IPS-NIHi11 (cell line): Measurements from ENCODE around the gene ZNF683.
A peak's percentile ranks its signal among the peaks of the same experiment; 100 is the strongest.
"Not testable (repeated sequence)": the region's sequence is repeated elsewhere in the genome, so short reads cannot be mapped to it uniquely, and the experiment has no call there.

Experiments
- DNase-seq: peaks from one replicate; pipeline ENCODE4 v3.0.0; 2012; ENCODE audit warnings: mixed read lengths, low spot score

ZNF683 gene

GRCh38 chr1:26336477-26337205, 35.9 kb downstream of the ZNF683 start:
- peak; percentile 99 for DNase-seq

GRCh38 chr1:26335774-26336476, 36.6 kb downstream of the ZNF683 start:
- peak; percentile 61 for DNase-seq

- not testable (repeated sequence) for DNase-seq
These were observed 39.2 kb downstream of the ZNF683 start for GRCh38 chr1:26333312-26333711.

- no peak for DNase-seq
These were observed 42.3 kb downstream of the ZNF683 start for GRCh38 chr1:26330276-26330675.

- DNase-seq = not testable (repeated sequence)
These were observed 43.2 kb downstream of the ZNF683 start for GRCh38 chr1:26329380-26329779.

- no peak for DNase-seq
These were observed 44.0 kb downstream of the ZNF683 start for GRCh38 chr1:26328597-26328996.

GRCh38 chr1:26327956-26328362, 44.6 kb downstream of the ZNF683 start:
- no peak for DNase-seq

- DNase-seq = no peak
These were observed 48.0 kb downstream of the ZNF683 start for GRCh38 chr1:26324550-26324949.

- no peak for DNase-seq
These were observed 49.2 kb downstream of the ZNF683 start for GRCh38 chr1:26323382-26323781.

GRCh38 chr1:26322042-26322331, 50.6 kb downstream of the ZNF683 start:
- DNase-seq = no peak

GRCh38 chr1:26321315-26322041, 51.1 kb downstream of the ZNF683 start:
- peak; percentile 90 for DNase-seq

- no peak for DNase-seq
These were observed 51.7 kb downstream of the ZNF683 start for GRCh38 chr1:26320896-26321295.

- no peak for DNase-seq
These were observed 54.0 kb downstream of the ZNF683 start for GRCh38 chr1:26318338-26319064.

GRCh38 chr1:26317612-26318337, 54.8 kb downstream of the ZNF683 start, which contains the start of gene CD52:
Gene CD52, plus strand, starts transcription at chr1:26317958. Its CDS starts 60 bp downstream, at chr1:26318018.
- peak; percentile 68 for DNase-seq

GRCh38 chr1:26317146-26317545, 55.4 kb downstream of the ZNF683 start:
- DNase-seq = no peak

- DNase-seq = no peak
These were observed 56.4 kb downstream of the ZNF683 start for GRCh38 chr1:26315874-26316850.

GRCh38 chr1:26314501-26314900, 58.0 kb downstream of the ZNF683 start:
- no peak for DNase-seq
